ENCODE data around the gene SLC39A9.

DNA sequence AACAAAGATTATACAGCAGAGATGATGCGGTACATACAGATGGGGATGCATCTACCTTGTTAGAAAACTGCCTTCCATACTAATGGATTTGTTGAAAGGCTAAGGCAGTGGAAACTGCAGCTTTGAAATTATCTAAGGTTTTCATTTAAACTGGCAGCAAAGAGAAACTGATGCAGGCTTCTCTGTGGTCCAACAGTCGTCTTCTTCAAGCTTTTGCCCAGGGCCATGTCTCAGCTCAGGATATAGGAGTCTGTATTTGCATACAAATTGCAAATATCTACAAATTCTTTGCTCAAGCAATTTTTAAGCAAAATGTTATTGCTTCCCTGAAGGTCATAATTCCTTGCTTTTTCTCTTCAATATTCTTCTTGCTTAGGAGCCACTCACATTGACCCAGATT, 34.1 kb upstream of the SLC39A9 start:
- TF ChIP-seq GATA2 (IDR thresholded peaks at IDR 0.05; ENCODE audit: low read depth, low read length) (no peak), GATA3 (IDR thresholded peaks at IDR 0.05; ENCODE audit: low read depth, low read length) (no peak)
